Activated naive CD4-positive, alpha-beta T cell (primary cell): ENCODE results near the gene EML3.
"Not testable (repeated sequence)": the region's sequence is repeated elsewhere in the genome, so short reads cannot be mapped to it uniquely, and the experiment has no call there.

Experiments used
- DNase-seq, 4 experiments: peaks; one replicate each; lab custom pipeline; 2025; lab: John Stamatoyannopoulos, UW

Gene EML3

GRCh38 chr11:62612366-62613290, at the start of gene EML3, which contains the start of gene ROM1:
Gene EML3, minus strand, starts transcription at chr11:62612775. Its CDS starts 318 bp downstream, at chr11:62612457.
Gene ROM1, plus strand, starts transcription at chr11:62613257. Its CDS starts 25 bp downstream, at chr11:62613282.
- peak; percentile 51 to 84 (median 70) for DNase-seq

- no peak for DNase-seq
Observed at GRCh38 chr11:62656796-62657429, 44.3 kb upstream of the EML3 start.

GRCh38 chr11:62654297-62654696, 41.7 kb upstream of the EML3 start:
- no peak for DNase-seq

- DNase-seq: no peak
Observed at GRCh38 chr11:62652161-62653006, 39.8 kb upstream of the EML3 start.

- DNase-seq: not testable (repeated sequence)
Observed at GRCh38 chr11:62650283-62650682, 37.7 kb upstream of the EML3 start.

GRCh38 chr11:62649486-62649885, 36.9 kb upstream of the EML3 start:
- no peak for DNase-seq

GRCh38 chr11:62648967-62649364, 36.4 kb upstream of the EML3 start:
- DNase-seq: no peak

- no peak for DNase-seq
Observed at GRCh38 chr11:62648185-62648966, 35.8 kb upstream of the EML3 start.

- DNase-seq: no peak
Observed at GRCh38 chr11:62647609-62648005, 35.0 kb upstream of the EML3 start.

GRCh38 chr11:62646825-62647608, 34.4 kb upstream of the EML3 start:
- no peak for DNase-seq

- peak; percentile 94 to 98 (median 96) for DNase-seq
Observed at GRCh38 chr11:62645946-62646824, 33.6 kb upstream of the EML3 start, which contains the start of gene GANAB. Gene GANAB, minus strand, starts transcription at chr11:62646613. Its CDS starts 14 bp downstream, at chr11:62646599.

GRCh38 chr11:62645671-62645945, 33.0 kb upstream of the EML3 start:
- DNase-seq: no peak

- DNase-seq: no peak
Observed at GRCh38 chr11:62644220-62644619, 31.6 kb upstream of the EML3 start.

GRCh38 chr11:62632492-62632891, 19.9 kb upstream of the EML3 start:
- no peak for DNase-seq

GRCh38 chr11:62627713-62628112, 15.1 kb upstream of the EML3 start:
- DNase-seq: no peak

GRCh38 chr11:62622476-62623089, 10.0 kb upstream of the EML3 start:
- DNase-seq: no peak

- DNase-seq: peak; percentile 79 to 93 (median 89)
Observed at GRCh38 chr11:62621567-62622470, 9.2 kb upstream of the EML3 start, which contains the start of gene B3GAT3. Gene B3GAT3, minus strand, starts transcription at chr11:62621986. Its CDS starts 39 bp downstream, at chr11:62621947.

- DNase-seq: no peak
Observed at GRCh38 chr11:62621027-62621566, 8.5 kb upstream of the EML3 start.
